ENCODE measurements around the gene MBOAT2.

The MBOAT2 gene

GRCh38 chr2:8889978-8890377, 113.5 kb downstream of the MBOAT2 start:
- DNase-seq: no peak

GRCh38 chr2:8888963-8889362, 114.5 kb downstream of the MBOAT2 start:
- no peak for DNase-seq

- DNase-seq: no peak
Measured at GRCh38 chr2:8886876-8887275, 116.6 kb downstream of the MBOAT2 start.

DNA sequence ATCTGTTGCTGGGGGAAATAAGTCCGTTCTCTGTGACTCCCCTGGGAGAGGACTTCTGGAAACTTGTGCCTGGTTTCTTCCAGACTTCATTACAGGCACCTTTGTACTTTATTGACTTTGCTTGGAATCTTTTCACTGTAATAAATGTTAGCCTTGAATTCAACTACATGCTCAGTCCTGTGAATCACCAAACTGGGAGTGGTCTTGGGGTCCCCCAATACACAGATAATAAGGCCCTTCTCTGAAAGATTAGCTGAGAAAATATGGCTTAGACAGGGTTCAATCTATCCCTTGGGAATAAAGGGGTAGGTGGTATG, 117.3 kb downstream of the MBOAT2 start:
- no peak for DNase-seq

DNA sequence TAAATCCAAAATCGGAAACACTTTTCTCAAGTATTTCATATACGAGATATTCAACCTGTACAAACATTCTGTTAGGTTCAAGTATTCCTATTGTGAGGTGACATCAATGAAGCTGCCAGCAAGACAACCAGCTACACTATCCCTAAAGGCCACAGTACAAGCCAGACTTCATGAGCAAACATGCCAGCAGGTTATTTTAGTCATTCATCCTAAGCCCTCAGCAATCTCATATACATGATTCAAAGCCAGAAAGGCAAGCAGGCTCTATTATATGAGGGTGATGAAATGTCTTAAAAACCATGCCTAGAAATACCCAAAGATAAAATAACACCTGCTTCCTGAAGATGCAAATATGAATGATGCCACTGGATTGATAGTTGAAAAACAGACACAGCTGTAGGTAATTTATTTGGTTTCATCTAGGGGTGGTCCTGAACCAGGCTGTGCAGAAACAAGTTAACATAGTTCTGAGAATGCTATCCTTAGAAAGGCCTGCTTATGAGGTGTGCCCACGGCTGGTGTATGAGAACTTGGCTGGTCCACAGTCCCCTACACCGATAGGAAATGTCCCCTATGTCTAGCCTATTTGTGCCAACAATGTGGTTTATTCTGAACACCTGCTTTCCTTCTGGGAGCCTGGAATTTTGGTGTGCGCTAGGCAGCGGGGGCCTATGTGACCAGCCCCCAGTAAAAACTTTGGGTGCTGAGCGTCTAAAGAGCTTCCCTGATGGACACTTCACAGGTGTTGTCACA, 117.9 kb downstream of the MBOAT2 start:
- no peak for DNase-seq

DNA sequence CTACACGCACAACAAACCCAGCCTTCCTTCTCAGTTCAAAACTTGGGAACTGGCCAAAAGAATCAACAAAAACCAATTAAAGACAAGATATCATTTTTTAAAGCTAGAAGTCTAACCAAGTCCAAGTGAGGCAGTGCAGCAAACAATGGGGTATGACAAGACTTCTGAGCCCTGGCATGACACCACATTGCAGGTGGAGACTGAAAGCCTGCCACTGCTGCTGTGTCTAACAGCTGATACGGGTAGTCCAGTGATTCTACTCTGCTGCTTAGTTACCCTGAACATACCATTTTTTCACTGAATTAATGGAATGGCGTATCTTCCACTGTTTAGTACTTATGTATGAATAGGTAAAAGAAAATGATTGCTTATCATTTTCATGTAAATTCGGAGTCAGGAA, 118.7 kb downstream of the MBOAT2 start:
- DNase-seq: no peak

DNA sequence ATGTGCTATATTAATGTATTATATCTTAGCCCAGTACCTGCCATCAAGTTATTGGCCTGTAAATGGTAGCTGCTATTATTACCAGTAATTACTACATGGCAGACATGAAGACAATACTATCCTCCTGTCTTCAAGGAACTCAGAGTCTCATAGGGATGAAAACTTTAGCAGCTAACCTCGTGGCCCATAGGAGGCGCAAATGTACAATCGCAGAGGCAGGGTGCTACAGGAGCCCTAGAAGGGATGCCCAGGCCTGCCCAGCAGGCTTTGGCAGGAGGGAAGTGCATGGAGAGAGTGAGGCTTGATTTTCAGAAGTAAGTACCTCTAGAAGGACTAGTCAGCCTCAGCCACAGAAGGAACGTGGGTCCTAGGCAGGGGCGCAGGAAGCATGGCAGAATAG, 121.4 kb downstream of the MBOAT2 start:
- DNase-seq: no peak

- DNase-seq: no peak
Measured at GRCh38 chr2:8877894-8878293, 125.6 kb downstream of the MBOAT2 start.

DNA sequence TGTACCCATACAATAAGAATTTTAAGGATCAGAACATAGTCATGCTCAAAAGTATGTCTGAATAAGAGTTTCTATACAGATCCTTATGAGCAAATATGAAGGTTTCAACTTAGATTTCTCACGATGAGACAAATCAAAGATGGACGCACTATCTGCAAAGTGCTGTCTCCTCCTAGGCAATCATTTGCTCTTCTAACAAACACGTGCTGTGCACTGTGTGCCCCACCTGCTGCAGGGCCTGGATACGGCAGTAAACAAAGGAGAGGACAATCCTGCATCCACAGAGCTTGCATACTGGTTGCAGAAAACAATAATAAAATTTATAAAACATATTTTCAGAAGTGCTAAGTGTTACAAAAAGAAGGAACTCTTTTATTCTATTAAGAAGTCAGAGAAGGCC, 126.2 kb downstream of the MBOAT2 start:
- DNase-seq: no peak

GRCh38 chr2:8876628-8877027, 126.9 kb downstream of the MBOAT2 start:
- no peak for DNase-seq

DNA sequence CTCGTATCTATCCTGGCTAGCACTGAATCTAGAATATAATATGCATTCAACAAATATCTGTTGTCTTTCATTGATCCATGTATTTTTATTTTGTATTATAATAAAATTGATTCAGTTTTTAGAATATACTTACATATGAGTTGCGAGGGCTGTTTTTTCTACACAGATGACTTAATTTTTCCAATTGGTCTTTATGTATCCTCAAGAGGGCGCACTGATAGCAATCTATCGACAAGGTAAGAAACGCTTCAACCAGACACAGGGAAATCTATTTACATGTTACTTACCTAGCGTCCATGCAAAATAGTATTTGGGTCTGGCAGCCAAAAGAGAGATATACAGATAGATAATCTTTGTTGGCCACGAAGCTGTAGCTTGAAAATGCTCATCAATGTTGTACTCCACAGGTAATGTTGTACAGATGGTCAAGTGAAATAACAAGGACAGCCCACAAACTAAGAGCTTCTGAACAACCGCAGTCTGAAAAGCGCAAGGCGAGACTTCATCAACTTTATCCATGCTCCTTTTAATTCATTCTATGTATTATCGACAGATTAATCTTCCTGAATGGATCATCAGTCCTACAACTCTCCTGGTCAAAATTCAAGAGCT, 130.6 kb downstream of the MBOAT2 start:
- DNase-seq: no peak

GRCh38 chr2:8870441-8870840, 133.0 kb downstream of the MBOAT2 start:
- DNase-seq: no peak

- no peak for DNase-seq
Measured at GRCh38 chr2:8867363-8867762, 136.1 kb downstream of the MBOAT2 start.

- no peak for DNase-seq
Measured at GRCh38 chr2:8863331-8863953, 140.0 kb downstream of the MBOAT2 start.

DNA sequence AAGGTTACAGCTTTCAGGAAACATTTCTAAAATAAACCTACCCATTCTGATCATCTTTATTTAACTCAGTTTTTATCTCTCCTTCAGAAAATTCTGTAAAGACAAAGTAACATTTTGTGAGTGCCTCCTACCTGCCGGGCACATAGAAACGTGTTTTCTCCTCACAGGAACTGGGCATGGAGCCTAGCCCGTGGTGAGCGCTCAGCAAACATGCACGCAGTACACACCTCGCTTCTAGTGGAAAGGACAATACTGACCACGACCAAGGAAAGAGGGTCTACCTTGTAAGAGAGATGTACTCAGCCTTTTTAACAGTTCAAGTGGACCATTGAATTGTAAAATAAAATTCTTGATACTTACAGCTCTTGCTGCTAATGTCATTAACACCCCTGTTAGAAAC, 141.3 kb downstream of the MBOAT2 start:
- no peak for DNase-seq

DNA sequence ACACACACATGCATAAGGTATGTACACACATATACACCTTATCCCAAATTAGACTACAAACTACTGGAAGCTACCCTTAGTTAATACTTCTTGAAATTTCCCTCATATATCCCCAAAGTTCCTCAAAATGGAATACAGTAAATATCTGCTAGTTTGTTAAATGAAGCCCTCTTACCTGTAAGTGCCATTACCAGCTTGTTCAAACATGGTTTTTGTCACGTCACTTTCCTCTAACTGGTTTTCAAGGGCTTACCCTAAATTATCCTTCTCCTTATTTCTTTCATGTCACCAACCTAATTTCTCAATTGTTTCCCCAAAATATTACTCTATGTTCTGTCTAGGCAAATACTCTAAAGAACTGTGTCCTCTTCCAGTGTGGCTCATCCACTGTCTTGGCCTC, 141.7 kb downstream of the MBOAT2 start:
- DNase-seq: no peak

DNA sequence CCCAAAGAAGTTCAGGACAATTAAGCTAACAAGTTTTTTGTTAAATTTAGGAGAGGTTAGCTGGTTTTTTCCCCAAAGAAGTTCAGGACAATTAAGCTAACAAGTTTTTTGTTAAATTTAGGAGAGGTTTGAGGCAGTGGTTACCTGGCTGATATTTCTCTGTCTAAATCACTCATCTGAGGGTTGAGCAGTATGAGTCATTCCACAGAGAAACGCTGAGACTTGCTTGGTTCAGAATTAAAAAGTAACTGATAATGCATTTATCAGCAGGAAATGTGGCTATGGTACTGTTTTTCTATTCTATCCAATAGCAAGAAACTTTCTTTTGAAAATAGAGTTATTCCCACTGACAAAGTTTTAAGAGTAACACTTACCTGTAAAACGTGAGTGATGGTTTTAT, 143.2 kb downstream of the MBOAT2 start:
- no peak for DNase-seq

DNA sequence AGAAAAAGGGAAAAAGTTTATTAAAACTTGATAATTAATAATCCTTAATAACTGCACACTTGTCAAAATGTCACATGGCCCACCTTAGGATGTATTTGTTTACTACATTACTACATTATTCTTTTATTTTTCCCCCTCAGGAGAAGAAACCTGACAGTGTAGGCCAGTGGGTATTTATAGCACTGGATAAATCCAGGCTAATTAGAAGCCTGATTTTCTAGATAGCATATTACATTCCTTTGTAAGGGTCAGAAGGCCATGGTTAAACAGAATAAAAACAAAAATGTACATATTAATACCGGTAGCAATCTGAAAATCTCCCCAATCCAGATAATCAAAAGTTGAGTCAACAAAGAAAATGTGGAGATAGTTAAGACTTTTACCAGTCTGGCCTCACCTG, 144.6 kb downstream of the MBOAT2 start:
- no peak for DNase-seq

- no peak for DNase-seq
Measured at GRCh38 chr2:8858264-8858663, 145.2 kb downstream of the MBOAT2 start.

DNA sequence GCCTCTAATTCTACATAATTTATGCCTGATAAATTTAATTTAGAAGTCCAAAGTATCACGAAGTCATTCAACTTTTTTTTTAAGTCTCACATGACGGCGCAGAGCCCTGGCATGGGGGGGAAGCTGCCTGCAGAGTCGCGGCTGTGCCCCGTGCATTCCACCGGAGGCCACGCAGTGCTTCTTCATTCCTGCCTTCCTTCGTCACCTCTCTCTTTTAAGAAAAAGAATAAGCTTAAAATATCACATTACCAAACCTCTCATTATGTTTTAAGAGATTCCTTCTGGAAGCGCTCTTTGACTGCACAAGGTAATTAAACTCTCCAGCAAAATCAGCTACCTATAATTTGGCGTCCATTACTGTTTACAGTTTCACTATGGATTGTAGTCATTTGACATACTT, 145.8 kb downstream of the MBOAT2 start:
- no peak for DNase-seq

GRCh38 chr2:8856176-8856575, 147.3 kb downstream of the MBOAT2 start:
- DNase-seq: no peak

GRCh38 chr2:8855010-8855409, 148.5 kb downstream of the MBOAT2 start:
- no peak for DNase-seq

DNA sequence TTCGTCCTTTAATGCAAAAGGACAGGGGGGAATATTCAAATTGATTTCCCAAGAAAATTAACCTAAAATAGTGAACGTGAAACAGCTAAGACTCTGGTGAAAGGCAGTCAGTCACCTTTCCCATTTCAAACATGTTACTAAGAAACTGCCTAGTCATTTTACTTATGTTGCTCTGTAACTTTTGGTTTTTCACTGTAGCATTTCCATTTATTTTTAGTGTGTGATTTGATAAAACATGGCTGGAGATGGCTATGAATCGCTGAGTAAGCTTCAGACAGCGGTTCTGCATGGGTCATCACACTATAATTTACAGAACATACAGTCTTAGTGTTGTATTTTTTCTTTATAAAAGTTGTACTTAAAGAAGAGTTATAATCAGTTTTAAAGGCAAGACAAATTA, 150.1 kb downstream of the MBOAT2 start:
- no peak for DNase-seq

- DNase-seq: no peak
Measured at GRCh38 chr2:8851811-8852560, 151.5 kb downstream of the MBOAT2 start.

All from activated CD4-positive, alpha-beta T cell treated with anti-CD3 and anti-CD28 coated beads, Interleukin-2, amount 50 U/mL, for 4 hours (primary cell).